Activated T-cell treated with anti-CD3 and anti-CD28 coated beads, Interleukin-2, amount 50 U/mL, for 4 hours (primary cell): ENCODE data around the gene FOXL1. TPM values are rescaled to one million over a fixed set of nuclear protein-coding genes. Genes with fewer than 3 reads are reported as not detected.
A peak's percentile ranks its signal among the peaks of the same experiment; 100 is the strongest.
"Not testable (repeated sequence)": the region's sequence is repeated elsewhere in the genome, so short reads cannot be mapped to it uniquely, and the experiment has no call there.

ENCODE experiments used
- ATAC-seq, 2 donors: fragments of 200-7000 bp; cut with Tn5 transposase; one replicate each; pipeline ENCODE4 v1.10.0; 2021
- DNase-seq: peaks from one replicate; pipeline ENCODE4 v3.0.0-alpha.2; 2020
- H3K27me3 Mint-ChIP-seq: one replicate; pipeline ENCODE4 v1.8.0; 2021; ENCODE audit warnings: low read depth, mixed read lengths
- H3K36me3 Mint-ChIP-seq: one replicate; pipeline ENCODE4 v1.8.0; 2022; ENCODE audit warnings: mixed read lengths; ENCODE audit not compliant: insufficient read depth
- H3K4me1 Mint-ChIP-seq: one replicate; pipeline ENCODE4 v1.8.0; 2021; ENCODE audit warnings: low read depth, mixed read lengths
- H3K4me3 Mint-ChIP-seq: one replicate; pipeline ENCODE4 v1.8.0; 2021; ENCODE audit warnings: mild to moderate bottlenecking, moderate library complexity, mixed read lengths
- H3K9me3 Mint-ChIP-seq: one replicate; pipeline ENCODE4 v1.8.0; 2021; ENCODE audit warnings: mixed read lengths
- total RNA-seq, 3 donors: library from RNA; stranded (reverse); gene quantifications; one replicate each; pipeline ENCODE4 v1.2.1, GENCODE V29; 2021

Gene FOXL1
- total RNA-seq, 3 donors from 2014 or later, result not detected

GRCh38 chr16:86578611-86579267 is 390 bp downstream of the FOXL1 start:
- H3K9me3 Mint-ChIP-seq, result no peaks in the 10 kb centered on the region
- DNase-seq (no peak), ATAC-seq (peak in 1 of 2 donors; percentile 36)
- H3K4me1 Mint-ChIP-seq, result peaks cover 13% of the 10 kb centered on the region
- no peaks in the 10 kb centered on the region for H3K36me3 Mint-ChIP-seq
- H3K27me3 Mint-ChIP-seq, result peaks cover 76% of the 10 kb centered on the region
- H3K4me3 Mint-ChIP-seq, result no peak overlapping the region

- Mint-ChIP-seq H3K4me3 (no peak overlapping the region), H3K4me1 (peaks cover 13% of the 10 kb centered on the region), H3K36me3 (no peaks in the 10 kb centered on the region), H3K9me3 (no peaks in the 10 kb centered on the region), H3K27me3 (peaks cover 70% of the 10 kb centered on the region)
- no peak for DNase-seq
- no peak for ATAC-seq
Observed at GRCh38 chr16:86579268-86580062, 1.1 kb downstream of the FOXL1 start.

GRCh38 chr16:86580063-86580790 is 1.9 kb downstream of the FOXL1 start:
- Mint-ChIP-seq H3K4me3 (no peak overlapping the region), H3K4me1 (peaks cover 13% of the 10 kb centered on the region), H3K9me3 (no peaks in the 10 kb centered on the region), H3K27me3 (peaks cover 64% of the 10 kb centered on the region), H3K36me3 (no peaks in the 10 kb centered on the region)
- DNase-seq (no peak), ATAC-seq (no peak)

- H3K9me3 Mint-ChIP-seq, result no peaks in the 10 kb centered on the region
- H3K4me1 Mint-ChIP-seq, result peaks cover 13% of the 10 kb centered on the region
- ATAC-seq, result no peak
- no peaks in the 10 kb centered on the region for H3K36me3 Mint-ChIP-seq
- no peak for DNase-seq
- H3K27me3 Mint-ChIP-seq, result peaks cover 60% of the 10 kb centered on the region
- no peak overlapping the region for H3K4me3 Mint-ChIP-seq
Observed at GRCh38 chr16:86580791-86581170, 2.4 kb downstream of the FOXL1 start.

GRCh38 chr16:86581458-86581857 is 3.1 kb downstream of the FOXL1 start:
- DNase-seq (no peak), ATAC-seq (no peak)
- H3K36me3 Mint-ChIP-seq, result no peaks in the 10 kb centered on the region
- H3K9me3 Mint-ChIP-seq, result no peaks in the 10 kb centered on the region
- no peak overlapping the region for H3K4me3 Mint-ChIP-seq
- peaks cover 54% of the 10 kb centered on the region for H3K27me3 Mint-ChIP-seq
- peaks cover 8% of the 10 kb centered on the region for H3K4me1 Mint-ChIP-seq

GRCh38 chr16:86584071-86584685 is 5.8 kb downstream of the FOXL1 start:
- no peaks in the 10 kb centered on the region for H3K36me3 Mint-ChIP-seq
- ATAC-seq (no peak), DNase-seq (no peak)
- H3K9me3 Mint-ChIP-seq, result no peaks in the 10 kb centered on the region
- no peak overlapping the region for H3K4me3 Mint-ChIP-seq
- peaks cover 31% of the 10 kb centered on the region for H3K27me3 Mint-ChIP-seq
- H3K4me1 Mint-ChIP-seq, result no peaks in the 10 kb centered on the region

GRCh38 chr16:86584726-86585721 is 6.7 kb downstream of the FOXL1 start:
- no peak overlapping the region for H3K4me3 Mint-ChIP-seq
- H3K36me3 Mint-ChIP-seq, result no peaks in the 10 kb centered on the region
- no peaks in the 10 kb centered on the region for H3K9me3 Mint-ChIP-seq
- no peaks in the 10 kb centered on the region for H3K4me1 Mint-ChIP-seq
- ATAC-seq (no peak), DNase-seq (no peak)
- H3K27me3 Mint-ChIP-seq, result peaks cover 30% of the 10 kb centered on the region

- Mint-ChIP-seq H3K4me3 (no peak overlapping the region), H3K36me3 (no peaks in the 10 kb centered on the region), H3K9me3 (no peaks in the 10 kb centered on the region), H3K27me3 (peaks cover 23% of the 10 kb centered on the region), H3K4me1 (no peaks in the 10 kb centered on the region)
- ATAC-seq (no peak), DNase-seq (no peak)
Observed at GRCh38 chr16:86585821-86586611, 7.7 kb downstream of the FOXL1 start.

- no peak for ATAC-seq
- peaks cover 23% of the 10 kb centered on the region for H3K27me3 Mint-ChIP-seq
- H3K36me3 Mint-ChIP-seq, result no peaks in the 10 kb centered on the region
- DNase-seq, result no peak
- H3K9me3 Mint-ChIP-seq, result no peaks in the 10 kb centered on the region
- no peak overlapping the region for H3K4me3 Mint-ChIP-seq
- H3K4me1 Mint-ChIP-seq, result no peaks in the 10 kb centered on the region
Observed at GRCh38 chr16:86587487-86587886, 9.1 kb downstream of the FOXL1 start.

- H3K4me3 Mint-ChIP-seq, result not testable (repeated sequence)
Observed at GRCh38 chr16:86587955-86588354, 9.6 kb downstream of the FOXL1 start.

GRCh38 chr16:86590501-86591144 is 12.3 kb downstream of the FOXL1 start:
- DNase-seq (no peak), ATAC-seq (no peak)
- no peaks in the 10 kb centered on the region for H3K9me3 Mint-ChIP-seq
- H3K36me3 Mint-ChIP-seq, result no peaks in the 10 kb centered on the region
- H3K27me3 Mint-ChIP-seq, result peaks cover 34% of the 10 kb centered on the region
- H3K4me3 Mint-ChIP-seq, result no peak overlapping the region
- peaks cover 2% of the 10 kb centered on the region for H3K4me1 Mint-ChIP-seq

More at GRCh38 chr16:86587955-86588354, 9.6 kb downstream of the FOXL1 start:
- H3K27me3 Mint-ChIP-seq, result peaks cover 24% of the 10 kb centered on the region
- not testable (repeated sequence) for ATAC-seq, H3K4me1 Mint-ChIP-seq, H3K36me3 Mint-ChIP-seq, DNase-seq, H3K9me3 Mint-ChIP-seq

- H3K27me3 Mint-ChIP-seq, result peaks cover 34% of the 10 kb centered on the region
- H3K36me3 Mint-ChIP-seq, result no peaks in the 10 kb centered on the region
- no peak overlapping the region for H3K4me3 Mint-ChIP-seq
- no peak for ATAC-seq
- no peaks in the 10 kb centered on the region for H3K9me3 Mint-ChIP-seq
- no peak for DNase-seq
- peaks cover 2% of the 10 kb centered on the region for H3K4me1 Mint-ChIP-seq
Observed at GRCh38 chr16:86591270-86591669, 12.9 kb downstream of the FOXL1 start.
